IPS DF 4.7 (cell line): ENCODE results near the gene DPPA3.
"Not testable (repeated sequence)": the region's sequence is repeated elsewhere in the genome, so short reads cannot be mapped to it uniquely, and the experiment has no call there.

Experiments used
- DNase-seq: peaks from one replicate; pipeline ENCODE4 v3.0.0-alpha.2; 2013; ENCODE audit warnings: low spot score; ENCODE audit errors: extremely low read depth

The DPPA3 gene

GRCh38 chr12:7711133-7711532, at the start of gene DPPA3:
DPPA3 (plus strand) TSS chr12:7711433; CDS start chr12:7711571, 138 bp downstream.
- no peak for DNase-seq

GRCh38 chr12:7661741-7662140, 49.5 kb upstream of the DPPA3 start:
- no peak for DNase-seq

GRCh38 chr12:7666595-7666994, 44.6 kb upstream of the DPPA3 start:
- DNase-seq = no peak

- DNase-seq = no peak
Observed at GRCh38 chr12:7667125-7667524, 44.1 kb upstream of the DPPA3 start.

GRCh38 chr12:7668171-7668570, 43.1 kb upstream of the DPPA3 start:
- DNase-seq = no peak

GRCh38 chr12:7675455-7675854, 35.8 kb upstream of the DPPA3 start:
- DNase-seq = not testable (repeated sequence)

GRCh38 chr12:7677432-7677888, 33.8 kb upstream of the DPPA3 start:
- not testable (repeated sequence) for DNase-seq

GRCh38 chr12:7678744-7679143, 32.5 kb upstream of the DPPA3 start:
- DNase-seq = no peak

GRCh38 chr12:7679251-7680045, 31.8 kb upstream of the DPPA3 start:
- DNase-seq = no peak

- DNase-seq = no peak
Observed at GRCh38 chr12:7681535-7681934, 29.7 kb upstream of the DPPA3 start.

- no peak for DNase-seq
Observed at GRCh38 chr12:7693793-7694192, 17.4 kb upstream of the DPPA3 start.

- no peak for DNase-seq
Observed at GRCh38 chr12:7694556-7695236, 16.5 kb upstream of the DPPA3 start.

- no peak for DNase-seq
Observed at GRCh38 chr12:7695237-7695560, 16.0 kb upstream of the DPPA3 start.

GRCh38 chr12:7695566-7696197, 15.6 kb upstream of the DPPA3 start, which contains the start of gene GDF3:
GDF3 (minus strand) TSS chr12:7695775; CDS start chr12:7695728, 47 bp downstream.
- no peak for DNase-seq

GRCh38 chr12:7705846-7706245, 5.4 kb upstream of the DPPA3 start:
- DNase-seq = no peak

- no peak for DNase-seq
Observed at GRCh38 chr12:7709969-7710675, 1.1 kb upstream of the DPPA3 start.

GRCh38 chr12:7712841-7713442, 1.7 kb downstream of the DPPA3 start:
- no peak for DNase-seq

- DNase-seq = no peak
Observed at GRCh38 chr12:7716381-7716780, 5.1 kb downstream of the DPPA3 start.

GRCh38 chr12:7719946-7720730, 8.9 kb downstream of the DPPA3 start:
- no peak for DNase-seq

- no peak for DNase-seq
Observed at GRCh38 chr12:7723926-7724325, 12.7 kb downstream of the DPPA3 start.
